Measurements from ENCODE around the gene VAMP3. TPM values are rescaled to one million over a fixed set of nuclear protein-coding genes. Genes with fewer than 3 reads are reported as not detected.

VAMP3 gene
- total and polyA plus RNA-seq, 4 donors, result 17.4 to 38.4 (median 25.9) TPM

GRCh38 chr1:7784492-7785071 is 13.5 kb downstream of the VAMP3 start:
- Histone ChIP-seq H3K4me3 (ENCODE audit: low read depth in 1 of 3, low read length in 3 of 3) (peak overlapping the region; percentile 43 to 75 (median 52)), H3K9ac (ENCODE audit: low read depth in 1 of 2, low read length in 2 of 2) (peak overlapping the region; percentile 59 to 77), H3K4me1 (ENCODE audit: control insufficient read depth in 4 of 4, insufficient read depth in 4 of 4, low read length in 3 of 4) (peaks cover 0 to 42% (median 31%) of the 10 kb centered on the region in 4 donors), H3K27me3 (ENCODE audit: control insufficient read depth in 4 of 4, insufficient read depth in 4 of 4, low read length in 3 of 4) (no peaks in the 10 kb centered on the region), H3K36me3 (ENCODE audit: control insufficient read depth in 4 of 4, insufficient read depth in 3 of 4, low read depth in 1 of 4, low read length in 3 of 4) (peaks cover 3 to 29% (median 28%) of the 10 kb centered on the region in 4 donors), H3K27ac (ENCODE audit: low read depth in 1 of 2, low read length in 2 of 2) (peak overlapping the region; percentile 77 to 86), H3K9me3 (ENCODE audit: control insufficient read depth in 4 of 4, low read length in 3 of 4) (no peaks in the 10 kb centered on the region)
- no peak for TF ChIP-seq GABPA (IDR thresholded peaks at IDR 0.05 in 1 of 2, conservative IDR thresholded peaks at IDR 0.05 in 1 of 2)
- TF ChIP-seq SP1 (IDR thresholded peaks at IDR 0.05), result no peak
- TF ChIP-seq HNF4G (IDR thresholded peaks at IDR 0.05), result no peak
- TF ChIP-seq RXRA (IDR thresholded peaks at IDR 0.05), result peak in 1 of 2 donors; percentile 19
- peak; percentile 34 for TF ChIP-seq REST (IDR thresholded peaks at IDR 0.05)
- TF ChIP-seq MAX (IDR thresholded peaks at IDR 0.05), result no peak
- TF ChIP-seq HNF4A (conservative IDR thresholded peaks at IDR 0.05), result peak; percentile 4 to 19
- TF ChIP-seq JUND (IDR thresholded peaks at IDR 0.05), result no peak
- no peak for TF ChIP-seq CTCF (IDR thresholded peaks at IDR 0.05; ENCODE audit: low read depth, low read length, missing input control)
- TF ChIP-seq TAF1 (conservative IDR thresholded peaks at IDR 0.05), result no peak
- TF ChIP-seq NR2F2 (IDR thresholded peaks at IDR 0.05), result no peak
- peak; percentile 17 for TF ChIP-seq YY1 (IDR thresholded peaks at IDR 0.05)
- TF ChIP-seq RAD21 (IDR thresholded peaks at IDR 0.05), result no peak
- no peak for TF ChIP-seq ZBTB33 (IDR thresholded peaks at IDR 0.05)
- 19% methylated on average over 52 of the region's 52 CpGs for WGBS
- DNase-seq (ENCODE audit: low spot score), result no peak

GRCh38 chr1:7785108-7785507 is 14.0 kb downstream of the VAMP3 start:
- WGBS, result 52% methylated on average over 7 of the region's 7 CpGs
- peaks cover 3 to 33% (median 27%) of the 10 kb centered on the region in 4 donors for H3K36me3 ChIP-seq (ENCODE audit: control insufficient read depth in 4 of 4, insufficient read depth in 3 of 4, low read depth in 1 of 4, low read length in 3 of 4)
- peak overlapping the region; percentile 43 to 75 (median 52) for H3K4me3 ChIP-seq (ENCODE audit: low read depth in 1 of 3, low read length in 3 of 3)
- peak overlapping the region; percentile 59 to 77 for H3K9ac ChIP-seq (ENCODE audit: low read depth in 1 of 2, low read length in 2 of 2)
- no peaks in the 10 kb centered on the region for H3K27me3 ChIP-seq (ENCODE audit: control insufficient read depth in 4 of 4, insufficient read depth in 4 of 4, low read length in 3 of 4)
- peak overlapping the region; percentile 77 to 86 for H3K27ac ChIP-seq (ENCODE audit: low read depth in 1 of 2, low read length in 2 of 2)
- H3K9me3 ChIP-seq (ENCODE audit: control insufficient read depth in 4 of 4, low read length in 3 of 4), result no peaks in the 10 kb centered on the region
- DNase-seq (ENCODE audit: low spot score), result no peak
- peaks cover 0 to 42% (median 34%) of the 10 kb centered on the region in 4 donors for H3K4me1 ChIP-seq (ENCODE audit: control insufficient read depth in 4 of 4, insufficient read depth in 4 of 4, low read length in 3 of 4)
- TF ChIP-seq HNF4A (conservative IDR thresholded peaks at IDR 0.05) (no peak), EGR1 (IDR thresholded peaks at IDR 0.05; ENCODE audit: low read depth in 2 of 2) (no peak), FOXA2 (IDR thresholded peaks at IDR 0.05) (no peak), RAD21 (IDR thresholded peaks at IDR 0.05) (no peak), JUND (IDR thresholded peaks at IDR 0.05) (no peak), GABPA (IDR thresholded peaks at IDR 0.05 in 1 of 2, conservative IDR thresholded peaks at IDR 0.05 in 1 of 2) (no peak), TAF1 (conservative IDR thresholded peaks at IDR 0.05) (no peak), SP1 (IDR thresholded peaks at IDR 0.05) (no peak), ZBTB33 (IDR thresholded peaks at IDR 0.05) (no peak), HNF4G (IDR thresholded peaks at IDR 0.05) (no peak)

All from liver (tissue), 9 donors.